GM23338 (cell line): ENCODE results near the gene TMTC2. TPM values are rescaled to one million over a fixed set of nuclear protein-coding genes. Genes with fewer than 3 reads are reported as not detected.

Experiments
- ATAC-seq: fragments of 200-7000 bp; cut with Tn5 transposase; 3 replicates; pipeline ENCODE4 v1.9.1; 2020
- DNase-seq: peaks from one replicate; pipeline ENCODE4 v3.0.0-alpha.2; 2015; ENCODE audit warnings: low spot score
- H2AFZ ChIP-seq: fragments of 200-600 bp; sonication (generic); 2 replicates; pipeline ENCODE4 v1.8.0; 2016; ENCODE audit warnings: antibody characterized with exemption, mild to moderate bottlenecking, moderate library complexity
- H3F3A ChIP-seq: fragments of 200-600 bp; sonication (generic); replicated peaks from 2 replicates; pipeline ENCODE4 v1.8.0; 2017; ENCODE audit warnings: antibody characterized with exemption, mixed run types, low read depth
- H3K27ac ChIP-seq: fragments of 200-600 bp; sonication (generic); 2 replicates; pipeline ENCODE4 v1.6.1; 2016; ENCODE audit warnings: low read depth
- H3K27me3 ChIP-seq: fragments of 200-600 bp; sonication (generic); 2 replicates; pipeline ENCODE4 v1.8.0; 2016; ENCODE audit warnings: mild to moderate bottlenecking, mixed run types, moderate library complexity; ENCODE audit not compliant: insufficient read depth
- H3K36me3 ChIP-seq: fragments of 200-600 bp; sonication (generic); 2 replicates; pipeline ENCODE4 v1.8.0; 2016; ENCODE audit warnings: mild to moderate bottlenecking; ENCODE audit not compliant: insufficient read depth
- H3K4me1 ChIP-seq: fragments of 200-600 bp; sonication (generic); 2 replicates; pipeline ENCODE4 v1.8.0; 2016; ENCODE audit warnings: mild to moderate bottlenecking, moderate library complexity; ENCODE audit not compliant: insufficient read depth
- H3K4me2 ChIP-seq: fragments of 200-600 bp; sonication (generic); 2 replicates; pipeline ENCODE4 v1.7.1; 2017; ENCODE audit warnings: mixed run types
- H3K4me3 ChIP-seq: fragments of 200-600 bp; sonication (generic); 2 replicates; pipeline ENCODE4 v1.6.1; 2016; ENCODE audit warnings: mixed run types
- H3K79me2 ChIP-seq: fragments of 200-600 bp; sonication (generic); replicated peaks from 2 replicates; pipeline ENCODE4 v1.8.0; 2017; ENCODE audit warnings: mild to moderate bottlenecking; ENCODE audit not compliant: insufficient read depth
- H3K9me2 ChIP-seq: fragments of 200-600 bp; sonication (generic); 2 replicates; pipeline ENCODE4 v1.8.0; 2017; ENCODE audit not compliant: insufficient read depth
- H4K20me1 ChIP-seq: fragments of 200-600 bp; sonication (generic); replicated peaks from 2 replicates; pipeline ENCODE4 v1.8.0; 2017; ENCODE audit warnings: mild to moderate bottlenecking; ENCODE audit not compliant: insufficient read depth
- H3K27ac Mint-ChIP-seq: 2 replicates; pipeline ENCODE4 v1.8.0; 2020; ENCODE audit warnings: inconsistent platforms, mild to moderate bottlenecking, moderate library complexity, mixed read lengths
- H3K27me3 Mint-ChIP-seq: 3 replicates; pipeline ENCODE4 v1.8.0; 2022; ENCODE audit warnings: low read depth, mild to moderate bottlenecking, moderate library complexity, mixed read lengths, inconsistent platforms; ENCODE audit not compliant: insufficient read depth, poor library complexity
- H3K36me3 Mint-ChIP-seq: 3 replicates; pipeline ENCODE4 v1.8.0; 2021; ENCODE audit warnings: low read depth, mild to moderate bottlenecking, inconsistent platforms, moderate library complexity, mixed read lengths
- H3K4me1 Mint-ChIP-seq: 3 replicates; pipeline ENCODE4 v1.8.0; 2020; ENCODE audit warnings: mild to moderate bottlenecking, inconsistent platforms, mixed read lengths
- H3K4me3 Mint-ChIP-seq: 3 replicates; pipeline ENCODE4 v1.8.0; 2021; ENCODE audit warnings: moderate library complexity, mild to moderate bottlenecking, inconsistent platforms, mixed read lengths
- H3K9me3 Mint-ChIP-seq: 3 replicates; pipeline ENCODE4 v1.8.0; 2020; ENCODE audit warnings: moderate library complexity, mild to moderate bottlenecking, inconsistent platforms, mixed read lengths
- CREB1 ChIP-seq: fragments of 250-450 bp; sonication (Bioruptor Pico); IDR thresholded peaks from 2 replicates; pipeline ENCODE4 v1.5.0; 2020; ENCODE audit warnings: low read depth, mild to moderate bottlenecking, moderate library complexity
- CTCF ChIP-seq, 2 experiments: fragments of 200-600 bp in 1 of 2; sonication (generic) in 1 of 2; conservative IDR thresholded peaks; 2 replicates each; pipeline versions ENCODE4 v1.5.1 to v1.6.1; 2016 to 2017; ENCODE audit warnings: antibody characterized with exemption in 2 of 2, low read depth in 2 of 2, mild to moderate bottlenecking in 2 of 2, moderate library complexity in 1 of 2
- ETS1 ChIP-seq: IDR thresholded peaks from 2 replicates; pipeline ENCODE4 v1.6.1; 2016; ENCODE audit warnings: antibody characterized with exemption
- EZH2 ChIP-seq: fragments of 200-600 bp; sonication (generic); IDR thresholded peaks from one replicate; pipeline ENCODE4 v1.8.0; 2017; ENCODE audit warnings: antibody characterized with exemption, mild to moderate bottlenecking, low read depth; ENCODE audit not compliant: unreplicated experiment
- EZH2phosphoT487 ChIP-seq: fragments of 200-600 bp; sonication (generic); IDR thresholded peaks from one replicate; pipeline ENCODE4 v1.8.1; 2018; ENCODE audit warnings: antibody characterized with exemption; ENCODE audit not compliant: unreplicated experiment
- JUNB ChIP-seq: IDR thresholded peaks from one replicate; pipeline ENCODE4 v1.6.1; 2016; ENCODE audit warnings: antibody characterized with exemption; ENCODE audit not compliant: unreplicated experiment
- NANOG ChIP-seq: IDR thresholded peaks from 2 replicates; pipeline ENCODE4 v1.6.1; 2016; ENCODE audit warnings: antibody characterized with exemption, borderline replicate concordance
- POLR2AphosphoS5 ChIP-seq: IDR thresholded peaks from 2 replicates; pipeline ENCODE4 v1.6.1; 2016; ENCODE audit warnings: antibody characterized with exemption, low read depth
- REST ChIP-seq: IDR thresholded peaks from one replicate; pipeline ENCODE4 v1.6.1; 2018; ENCODE audit warnings: antibody characterized with exemption; ENCODE audit not compliant: unreplicated experiment
- STAT1 ChIP-seq: IDR thresholded peaks from one replicate; pipeline ENCODE4 v1.6.1; 2016; ENCODE audit warnings: antibody characterized with exemption; ENCODE audit not compliant: unreplicated experiment
- ZNF114 ChIP-seq: fragments of 250-450 bp; sonication (Bioruptor Pico); IDR thresholded peaks from 2 replicates; pipeline ENCODE4 v1.5.0; 2020; ENCODE audit warnings: mild to moderate bottlenecking, moderate library complexity
- ZNF331 ChIP-seq: fragments of 250-450 bp; sonication (Bioruptor Pico); IDR thresholded peaks from 2 replicates; pipeline ENCODE4 v1.5.0; 2020; ENCODE audit warnings: low read depth, mild to moderate bottlenecking, moderate library complexity
- polyA plus RNA-seq: library from polyadenylated mRNA; unstranded; fragments of >200 nt; fragmentation: Nextera tagmentation; extraction: Ambion mirVana; gene quantifications from 2 replicates; pipeline ENCODE4 v1.2.1, GENCODE V29; 2016
- total RNA-seq: library from RNA; depleted of rRNA; stranded (reverse); fragments of >200 nt; shearing (Covaris generic); gene quantifications from 2 replicates; pipeline ENCODE4 v1.2.3, GENCODE V29; 2014
- TF ChIP-seq, protein P1 (sequence below): fragments of 250-450 bp; sonication (Bioruptor Pico); IDR thresholded peaks from 2 replicates; pipeline ENCODE4 v1.5.0; 2020; ENCODE audit warnings: mild to moderate bottlenecking, moderate library complexity

The TMTC2 gene
- total and polyA plus RNA-seq, 2 experiments from 2014 or later, result 0.57 to 6.5 TPM

DNA sequence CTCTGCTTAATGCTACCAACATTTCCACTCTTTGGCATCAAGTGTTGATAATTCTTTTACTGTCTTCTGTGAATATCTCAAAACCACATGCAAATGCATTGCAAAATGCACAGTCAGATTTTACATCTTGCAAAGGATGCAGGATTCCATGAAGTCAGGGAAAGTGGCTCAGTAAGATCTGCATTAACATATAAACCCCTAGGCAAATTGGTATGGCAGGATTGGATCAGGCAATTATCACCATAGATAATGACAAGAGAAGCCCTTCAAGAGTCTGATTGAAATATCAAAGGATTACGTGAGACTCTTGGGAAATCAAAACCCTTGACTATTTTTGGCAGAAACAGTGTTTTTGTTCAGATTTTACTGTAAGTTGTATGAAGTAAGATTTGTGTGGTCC, 71.0 kb downstream of the TMTC2 start:
- Histone ChIP-seq H3F3A (no peaks in the 10 kb centered on the region), H3K27ac (no peak overlapping the region), H3K36me3 (no peaks in the 10 kb centered on the region), H4K20me1 (peaks cover 8% of the 10 kb centered on the region; the same call in 1 of the 2 replicates), H3K4me1 (peaks cover 27% of the 10 kb centered on the region), H3K79me2 (no peaks in the 10 kb centered on the region), H3K4me2 (no peak overlapping the region; the same call in 1 of the 2 replicates), H3K27me3 (no peaks in the 10 kb centered on the region), H3K9me2 (no peaks in the 10 kb centered on the region), H2AFZ (no peak overlapping the region), H3K4me3 (no peak overlapping the region)
- DNase-seq (no peak), ATAC-seq (no peak)
- peaks cover 7% of the 10 kb centered on the region for H3K27me3 Mint-ChIP-seq
- H3K36me3 Mint-ChIP-seq, result no peaks in the 10 kb centered on the region
- no peaks in the 10 kb centered on the region for H3K9me3 Mint-ChIP-seq
- no peak overlapping the region for H3K4me3 Mint-ChIP-seq
- peaks cover 28% of the 10 kb centered on the region for H3K4me1 Mint-ChIP-seq
- TF ChIP-seq ETS1 (no peak), STAT1 (no peak), CTCF (conservative IDR thresholded peaks at IDR 0.05; ENCODE audit: low read depth in 2 of 2) (no peak), CREB1 (no peak), JUNB (no peak), ZNF114 (CRISPR knock-in tag) (no peak), EZH2 (no peak), POLR2AphosphoS5 (no peak), NANOG (no peak), ZNF331 (CRISPR knock-in tag) (no peak), REST (no peak), EZH2phosphoT487 (no peak)
- TF ChIP-seq, protein P1, sequence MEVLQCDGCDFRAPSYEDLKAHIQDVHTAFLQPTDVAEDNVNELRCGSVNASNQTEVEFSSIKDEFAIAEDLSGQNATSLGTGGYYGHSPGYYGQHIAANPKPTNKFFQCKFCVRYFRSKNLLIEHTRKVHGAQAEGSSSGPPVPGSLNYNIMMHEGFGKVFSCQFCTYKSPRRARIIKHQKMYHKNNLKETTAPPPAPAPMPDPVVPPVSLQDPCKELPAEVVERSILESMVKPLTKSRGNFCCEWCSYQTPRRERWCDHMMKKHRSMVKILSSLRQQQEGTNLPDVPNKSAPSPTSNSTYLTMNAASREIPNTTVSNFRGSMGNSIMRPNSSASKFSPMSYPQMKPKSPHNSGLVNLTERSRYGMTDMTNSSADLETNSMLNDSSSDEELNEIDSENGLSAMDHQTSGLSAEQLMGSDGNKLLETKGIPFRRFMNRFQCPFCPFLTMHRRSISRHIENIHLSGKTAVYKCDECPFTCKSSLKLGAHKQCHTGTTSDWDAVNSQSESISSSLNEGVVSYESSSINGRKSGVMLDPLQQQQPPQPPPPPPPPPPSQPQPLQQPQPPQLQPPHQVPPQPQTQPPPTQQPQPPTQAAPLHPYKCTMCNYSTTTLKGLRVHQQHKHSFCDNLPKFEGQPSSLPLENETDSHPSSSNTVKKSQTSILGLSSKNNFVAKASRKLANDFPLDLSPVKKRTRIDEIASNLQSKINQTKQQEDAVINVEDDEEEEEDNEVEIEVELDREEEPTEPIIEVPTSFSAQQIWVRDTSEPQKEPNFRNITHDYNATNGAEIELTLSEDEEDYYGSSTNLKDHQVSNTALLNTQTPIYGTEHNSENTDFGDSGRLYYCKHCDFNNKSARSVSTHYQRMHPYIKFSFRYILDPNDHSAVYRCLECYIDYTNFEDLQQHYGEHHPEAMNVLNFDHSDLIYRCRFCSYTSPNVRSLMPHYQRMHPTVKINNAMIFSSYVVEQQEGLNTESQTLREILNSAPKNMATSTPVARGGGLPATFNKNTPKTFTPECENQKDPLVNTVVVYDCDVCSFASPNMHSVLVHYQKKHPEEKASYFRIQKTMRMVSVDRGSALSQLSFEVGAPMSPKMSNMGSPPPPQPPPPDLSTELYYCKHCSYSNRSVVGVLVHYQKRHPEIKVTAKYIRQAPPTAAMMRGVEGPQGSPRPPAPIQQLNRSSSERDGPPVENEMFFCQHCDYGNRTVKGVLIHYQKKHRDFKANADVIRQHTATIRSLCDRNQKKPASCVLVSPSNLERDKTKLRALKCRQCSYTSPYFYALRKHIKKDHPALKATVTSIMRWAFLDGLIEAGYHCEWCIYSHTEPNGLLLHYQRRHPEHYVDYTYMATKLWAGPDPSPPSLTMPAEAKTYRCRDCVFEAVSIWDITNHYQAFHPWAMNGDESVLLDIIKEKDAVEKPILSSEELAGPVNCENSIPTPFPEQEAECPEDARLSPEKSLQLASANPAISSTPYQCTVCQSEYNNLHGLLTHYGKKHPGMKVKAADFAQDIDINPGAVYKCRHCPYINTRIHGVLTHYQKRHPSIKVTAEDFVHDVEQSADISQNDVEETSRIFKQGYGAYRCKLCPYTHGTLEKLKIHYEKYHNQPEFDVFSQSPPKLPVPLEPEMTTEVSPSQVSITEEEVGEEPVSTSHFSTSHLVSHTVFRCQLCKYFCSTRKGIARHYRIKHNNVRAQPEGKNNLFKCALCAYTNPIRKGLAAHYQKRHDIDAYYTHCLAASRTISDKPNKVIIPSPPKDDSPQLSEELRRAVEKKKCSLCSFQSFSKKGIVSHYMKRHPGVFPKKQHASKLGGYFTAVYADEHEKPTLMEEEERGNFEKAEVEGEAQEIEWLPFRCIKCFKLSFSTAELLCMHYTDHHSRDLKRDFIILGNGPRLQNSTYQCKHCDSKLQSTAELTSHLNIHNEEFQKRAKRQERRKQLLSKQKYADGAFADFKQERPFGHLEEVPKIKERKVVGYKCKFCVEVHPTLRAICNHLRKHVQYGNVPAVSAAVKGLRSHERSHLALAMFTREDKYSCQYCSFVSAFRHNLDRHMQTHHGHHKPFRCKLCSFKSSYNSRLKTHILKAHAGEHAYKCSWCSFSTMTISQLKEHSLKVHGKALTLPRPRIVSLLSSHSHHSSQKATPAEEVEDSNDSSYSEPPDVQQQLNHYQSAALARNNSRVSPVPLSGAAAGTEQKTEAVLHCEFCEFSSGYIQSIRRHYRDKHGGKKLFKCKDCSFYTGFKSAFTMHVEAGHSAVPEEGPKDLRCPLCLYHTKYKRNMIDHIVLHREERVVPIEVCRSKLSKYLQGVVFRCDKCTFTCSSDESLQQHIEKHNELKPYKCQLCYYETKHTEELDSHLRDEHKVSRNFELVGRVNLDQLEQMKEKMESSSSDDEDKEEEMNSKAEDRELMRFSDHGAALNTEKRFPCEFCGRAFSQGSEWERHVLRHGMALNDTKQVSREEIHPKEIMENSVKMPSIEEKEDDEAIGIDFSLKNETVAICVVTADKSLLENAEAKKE (CRISPR knock-in tag), result no peak
- no peak overlapping the region for H3K27ac Mint-ChIP-seq
